Hematopoietic multipotent progenitor cell treated with erythropoietin and hydrocortisone succinate and interleukin-3 and kit ligand, for 6 days (in vitro differentiated cells): Measurements from ENCODE around the gene ADAMTSL1.

Source experiments
- DNase-seq: peaks from one replicate; pipeline ENCODE4 v3.0.0-alpha.2; 2015

ADAMTSL1 gene

GRCh38 chr9:18566121-18566520 lies 92.2 kb downstream of the ADAMTSL1 start:
- DNase-seq = no peak

- DNase-seq = no peak
Measured at GRCh38 chr9:18568973-18569372, 95.0 kb downstream of the ADAMTSL1 start.

- no peak for DNase-seq
Measured at GRCh38 chr9:18569941-18570630, 96.1 kb downstream of the ADAMTSL1 start.

GRCh38 chr9:18573021-18573556 lies 99.1 kb downstream of the ADAMTSL1 start:
- no peak for DNase-seq

- no peak for DNase-seq
Measured at GRCh38 chr9:18575686-18576085, 101.7 kb downstream of the ADAMTSL1 start.

- no peak for DNase-seq
Measured at GRCh38 chr9:18579536-18579935, 105.6 kb downstream of the ADAMTSL1 start.

- DNase-seq = no peak
Measured at GRCh38 chr9:18580151-18580550, 106.2 kb downstream of the ADAMTSL1 start.

- DNase-seq = no peak
Measured at GRCh38 chr9:18585996-18586395, 112.0 kb downstream of the ADAMTSL1 start.

- no peak for DNase-seq
Measured at GRCh38 chr9:18588002-18588401, 114.0 kb downstream of the ADAMTSL1 start.

- no peak for DNase-seq
Measured at GRCh38 chr9:18591261-18591660, 117.3 kb downstream of the ADAMTSL1 start.

- no peak for DNase-seq
Measured at GRCh38 chr9:18594837-18595236, 120.9 kb downstream of the ADAMTSL1 start.

GRCh38 chr9:18595597-18595996 lies 121.6 kb downstream of the ADAMTSL1 start:
- DNase-seq = no peak

- DNase-seq = no peak
Measured at GRCh38 chr9:18596920-18597319, 123.0 kb downstream of the ADAMTSL1 start.

GRCh38 chr9:18598969-18599368 lies 125.0 kb downstream of the ADAMTSL1 start:
- no peak for DNase-seq

GRCh38 chr9:18601026-18601425 lies 127.1 kb downstream of the ADAMTSL1 start:
- DNase-seq = no peak

GRCh38 chr9:18601956-18602355 lies 128.0 kb downstream of the ADAMTSL1 start:
- DNase-seq = no peak

GRCh38 chr9:18604767-18605730 lies 131.1 kb downstream of the ADAMTSL1 start:
- DNase-seq = no peak

- DNase-seq = no peak
Measured at GRCh38 chr9:18605766-18606180, 131.8 kb downstream of the ADAMTSL1 start.

- DNase-seq = no peak
Measured at GRCh38 chr9:18606281-18606680, 132.3 kb downstream of the ADAMTSL1 start.

GRCh38 chr9:18606846-18607245 lies 132.9 kb downstream of the ADAMTSL1 start:
- no peak for DNase-seq

GRCh38 chr9:18608371-18608770 lies 134.4 kb downstream of the ADAMTSL1 start:
- DNase-seq = no peak

GRCh38 chr9:18610956-18611355 lies 137.0 kb downstream of the ADAMTSL1 start:
- DNase-seq = no peak

- DNase-seq = no peak
Measured at GRCh38 chr9:18611971-18612370, 138.0 kb downstream of the ADAMTSL1 start.

GRCh38 chr9:18614116-18614515 lies 140.2 kb downstream of the ADAMTSL1 start:
- no peak for DNase-seq
